Activated T-cell treated with anti-CD3 and anti-CD28 coated beads, Interleukin-2, amount 50 U/mL, for 4 hours (primary cell): ENCODE measurements around the gene GIT2. TPM values are rescaled to one million over a fixed set of nuclear protein-coding genes. Genes with fewer than 3 reads are reported as not detected.
"Not testable (repeated sequence)": the region's sequence is repeated elsewhere in the genome, so short reads cannot be mapped to it uniquely, and the experiment has no call there.

Experiments used
- ATAC-seq, 2 donors: fragments of 200-7000 bp; cut with Tn5 transposase; one replicate each; pipeline ENCODE4 v1.10.0; 2021
- DNase-seq: peaks from one replicate; pipeline ENCODE4 v3.0.0-alpha.2; 2020
- H3K27me3 Mint-ChIP-seq: one replicate; pipeline ENCODE4 v1.8.0; 2021; ENCODE audit warnings: low read depth, mixed read lengths
- H3K36me3 Mint-ChIP-seq: one replicate; pipeline ENCODE4 v1.8.0; 2022; ENCODE audit warnings: mixed read lengths; ENCODE audit not compliant: insufficient read depth
- H3K4me1 Mint-ChIP-seq: one replicate; pipeline ENCODE4 v1.8.0; 2021; ENCODE audit warnings: low read depth, mixed read lengths
- H3K4me3 Mint-ChIP-seq: one replicate; pipeline ENCODE4 v1.8.0; 2021; ENCODE audit warnings: mild to moderate bottlenecking, moderate library complexity, mixed read lengths
- H3K9me3 Mint-ChIP-seq: one replicate; pipeline ENCODE4 v1.8.0; 2021; ENCODE audit warnings: mixed read lengths
- total RNA-seq, 3 donors: library from RNA; stranded (reverse); gene quantifications; one replicate each; pipeline ENCODE4 v1.2.1, GENCODE V29; 2021

Gene GIT2
- total RNA-seq, 3 donors from 2014 or later: 43.0 to 51.8 (median 49.0) TPM

DNA sequence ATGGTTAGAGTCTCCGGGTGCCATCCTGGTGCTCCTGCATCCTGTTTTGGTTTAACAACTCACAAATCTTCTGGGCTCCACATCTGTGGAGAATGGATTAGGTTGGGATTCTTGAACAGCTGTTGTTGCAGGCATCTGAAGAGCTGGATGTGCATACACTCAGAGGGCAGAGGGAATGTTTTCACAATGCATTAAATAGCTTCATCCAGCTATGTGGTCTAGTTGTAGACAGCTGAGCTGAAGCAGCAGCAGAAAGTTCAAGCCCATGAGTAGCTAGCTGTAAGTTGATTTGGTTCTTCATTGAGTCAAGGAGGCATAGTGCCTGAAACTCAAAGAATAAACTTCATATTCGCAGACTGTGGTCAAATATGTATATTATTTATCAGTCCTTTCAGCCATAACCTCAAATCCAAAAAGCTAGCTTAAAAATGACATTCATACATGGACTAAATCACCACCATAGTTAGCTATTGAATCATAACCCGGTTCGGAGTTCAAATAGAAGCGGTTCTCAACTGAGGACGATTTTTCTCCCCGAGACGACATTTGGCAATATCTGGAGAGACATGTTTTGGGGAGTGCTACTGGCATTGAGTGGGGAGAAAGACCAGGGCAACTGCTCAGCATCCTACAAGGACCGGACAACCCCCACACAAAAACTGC is 2.2 kb upstream of the GIT2 start:
- Mint-ChIP-seq H3K27me3 (no peaks in the 10 kb centered on the region), H3K36me3 (peaks cover 3% of the 10 kb centered on the region), H3K4me1 (peaks cover 66% of the 10 kb centered on the region), H3K9me3 (no peaks in the 10 kb centered on the region), H3K4me3 (peak overlapping the region; percentile 91)
- ATAC-seq (no peak), DNase-seq (no peak)

DNA sequence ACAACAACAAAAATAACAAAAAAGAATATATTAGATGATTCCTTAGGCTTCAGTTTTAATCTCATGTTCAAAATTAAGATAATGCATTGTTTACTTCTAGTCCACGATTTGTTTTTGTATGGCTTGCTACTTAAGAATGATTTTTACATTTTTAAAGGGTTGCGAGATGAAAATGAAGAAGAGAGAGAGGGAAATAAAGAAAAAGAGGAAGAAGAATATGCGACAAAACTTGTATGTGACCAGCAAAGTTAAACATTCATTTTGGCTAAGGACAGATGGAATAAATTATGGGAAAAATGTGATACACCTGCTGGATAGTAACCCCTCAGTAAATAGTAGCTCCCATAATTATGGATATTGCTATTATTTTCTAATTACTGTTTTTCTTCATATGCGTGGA is 1.2 kb upstream of the GIT2 start:
- DNase-seq (no peak), ATAC-seq (no peak)
- H3K4me1 Mint-ChIP-seq: peaks cover 66% of the 10 kb centered on the region
- no peaks in the 10 kb centered on the region for H3K27me3 Mint-ChIP-seq
- H3K36me3 Mint-ChIP-seq: peaks cover 2% of the 10 kb centered on the region
- peak overlapping the region; percentile 91 for H3K4me3 Mint-ChIP-seq
- H3K9me3 Mint-ChIP-seq: no peaks in the 10 kb centered on the region

DNA sequence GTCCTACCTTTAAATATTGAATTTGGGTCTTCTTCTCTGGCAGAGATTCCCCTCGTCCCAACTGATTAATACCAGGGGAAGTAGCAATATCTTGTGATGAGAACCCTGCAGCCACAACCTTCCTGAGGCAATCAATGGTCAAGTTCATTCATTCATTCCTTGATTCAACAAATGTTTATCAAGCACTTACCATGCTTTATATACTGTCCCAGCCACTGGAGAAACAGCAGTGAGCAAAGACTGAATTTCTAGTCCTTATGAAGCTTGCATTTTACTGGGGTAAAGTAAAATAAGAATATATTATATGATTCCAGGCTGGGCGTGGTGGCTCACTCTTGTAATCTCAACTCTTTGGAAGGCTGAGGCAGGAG is 300 bp upstream of the GIT2 start:
- H3K9me3 Mint-ChIP-seq: no peaks in the 10 kb centered on the region
- H3K27me3 Mint-ChIP-seq: no peaks in the 10 kb centered on the region
- peak overlapping the region; percentile 96 for H3K4me3 Mint-ChIP-seq
- peaks cover 6% of the 10 kb centered on the region for H3K36me3 Mint-ChIP-seq
- DNase-seq (no peak), ATAC-seq (no peak)
- H3K4me1 Mint-ChIP-seq: peaks cover 65% of the 10 kb centered on the region

DNA sequence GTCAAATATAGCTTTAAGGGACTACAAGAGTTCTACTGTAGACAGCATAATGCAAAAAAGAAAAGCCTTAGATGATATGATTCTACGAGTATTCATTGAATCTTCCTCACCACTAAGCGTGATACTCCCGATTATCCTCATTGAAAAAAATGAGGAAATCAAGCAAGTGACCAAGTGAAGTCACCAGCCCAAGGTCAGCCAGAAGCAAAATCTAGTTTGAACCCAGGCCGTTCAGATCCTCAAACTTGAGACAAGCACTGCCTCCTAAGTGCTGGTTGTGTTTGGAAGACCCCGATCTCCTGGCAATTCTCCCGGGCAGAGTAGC is 845 bp downstream of the GIT2 start:
- H3K4me3 Mint-ChIP-seq: peak overlapping the region; percentile 96
- peaks cover 65% of the 10 kb centered on the region for H3K4me1 Mint-ChIP-seq
- ATAC-seq (no peak), DNase-seq (no peak)
- H3K27me3 Mint-ChIP-seq: no peaks in the 10 kb centered on the region
- no peaks in the 10 kb centered on the region for H3K9me3 Mint-ChIP-seq
- peaks cover 12% of the 10 kb centered on the region for H3K36me3 Mint-ChIP-seq

DNA sequence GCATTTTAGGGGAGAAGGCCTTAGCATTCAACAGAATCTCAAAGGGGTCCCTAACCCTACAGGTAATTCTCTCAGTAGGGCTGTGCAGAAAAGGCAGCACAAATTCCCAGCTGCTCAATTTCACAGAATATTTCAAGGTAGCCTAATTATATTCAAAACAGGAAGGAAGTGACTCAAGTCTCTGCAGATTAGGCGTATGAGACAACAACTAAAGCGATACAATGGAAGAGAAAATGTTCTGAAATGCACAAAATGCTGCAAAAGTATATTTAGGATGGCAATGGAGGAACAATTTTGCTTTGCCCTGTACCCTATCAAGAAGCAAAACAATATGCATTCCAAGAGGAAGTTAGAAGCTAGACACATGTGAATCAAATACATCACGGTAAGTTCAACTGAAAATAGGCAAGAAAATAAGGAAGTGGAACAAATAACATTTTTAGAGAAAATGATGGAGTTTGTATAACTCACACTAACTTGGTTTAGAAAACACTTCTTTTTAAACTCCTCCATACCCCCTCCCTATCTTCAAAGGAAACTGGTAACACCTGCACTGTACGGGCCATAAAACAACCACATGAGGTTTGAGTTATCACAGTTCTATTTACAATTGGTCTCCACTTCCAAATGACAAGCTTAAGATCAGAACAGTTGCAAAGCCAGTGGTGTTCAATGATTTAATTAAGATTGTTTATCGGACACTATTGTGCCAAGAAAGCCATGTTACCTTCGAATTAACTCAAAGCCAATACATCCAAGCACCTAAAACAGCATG is 1.6 kb downstream of the GIT2 start:
- no peaks in the 10 kb centered on the region for H3K27me3 Mint-ChIP-seq
- DNase-seq: no peak
- H3K4me1 Mint-ChIP-seq: peaks cover 65% of the 10 kb centered on the region
- H3K9me3 Mint-ChIP-seq: no peaks in the 10 kb centered on the region
- no peak for ATAC-seq
- H3K4me3 Mint-ChIP-seq: peak overlapping the region; percentile 96
- peaks cover 16% of the 10 kb centered on the region for H3K36me3 Mint-ChIP-seq

DNA sequence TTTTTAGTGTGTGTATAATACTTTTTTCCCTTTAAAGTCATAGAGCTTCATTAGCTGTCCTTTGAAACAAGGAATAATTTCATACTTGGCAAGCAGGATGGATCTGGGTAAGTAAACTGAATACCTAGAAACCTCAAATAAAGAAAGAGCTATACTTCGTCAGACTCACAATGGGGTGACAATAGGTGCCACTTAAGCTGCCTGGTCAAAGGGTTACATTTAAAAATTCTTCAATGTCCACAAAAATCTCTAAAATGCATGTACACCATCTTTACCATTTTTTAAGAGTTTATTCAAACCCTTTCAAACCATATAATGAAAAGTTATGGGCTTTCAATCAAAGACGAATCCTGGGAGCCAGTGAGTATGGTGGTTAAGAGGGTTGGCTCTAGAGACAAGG is 3.1 kb downstream of the GIT2 start:
- Mint-ChIP-seq H3K4me1 (peaks cover 62% of the 10 kb centered on the region), H3K27me3 (no peaks in the 10 kb centered on the region), H3K36me3 (peaks cover 22% of the 10 kb centered on the region), H3K4me3 (peak overlapping the region; percentile 33), H3K9me3 (no peaks in the 10 kb centered on the region)
- ATAC-seq (no peak), DNase-seq (no peak)

DNA sequence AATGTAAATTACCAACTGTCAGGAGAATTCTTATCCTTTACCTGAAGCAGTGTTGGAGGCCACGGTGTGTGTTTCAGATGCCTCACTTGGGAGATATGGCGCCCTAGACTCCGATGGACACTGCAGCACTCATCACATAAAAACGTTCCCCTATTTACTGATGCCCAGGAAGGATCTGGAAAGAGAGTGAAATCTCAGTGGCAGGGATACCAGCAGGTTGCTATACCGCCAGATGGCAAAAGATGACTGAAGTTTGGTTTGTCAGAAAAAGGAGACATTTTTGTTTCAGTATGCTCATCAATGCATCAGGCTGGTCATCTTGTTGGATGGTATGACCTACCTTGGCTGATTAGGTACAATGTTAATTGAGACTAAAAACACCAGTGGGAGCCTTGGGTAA is 4.6 kb downstream of the GIT2 start:
- peaks cover 28% of the 10 kb centered on the region for H3K36me3 Mint-ChIP-seq
- no peaks in the 10 kb centered on the region for H3K9me3 Mint-ChIP-seq
- H3K27me3 Mint-ChIP-seq: no peaks in the 10 kb centered on the region
- DNase-seq: no peak
- no peak for ATAC-seq
- H3K4me3 Mint-ChIP-seq: no peak overlapping the region
- H3K4me1 Mint-ChIP-seq: peaks cover 62% of the 10 kb centered on the region

DNA sequence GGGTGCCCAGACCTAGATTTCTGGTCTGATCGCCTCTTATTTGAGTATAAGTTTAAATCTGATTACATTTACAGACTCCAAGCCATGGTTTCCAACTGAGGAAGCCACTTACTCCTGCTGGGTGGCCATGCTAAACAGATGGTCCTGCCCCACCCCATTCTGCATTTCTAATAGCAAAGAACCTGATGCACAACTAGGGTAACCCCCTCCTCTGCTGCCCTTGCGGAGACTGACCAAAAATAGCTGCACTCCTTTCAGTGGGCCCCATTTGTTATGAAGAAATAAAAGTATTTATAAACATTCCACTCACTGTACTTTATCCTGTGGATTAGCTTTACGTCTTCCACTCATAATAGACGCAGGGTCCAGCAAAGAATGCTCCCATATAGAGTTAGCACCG is 6.8 kb downstream of the GIT2 start:
- Mint-ChIP-seq H3K27me3 (no peaks in the 10 kb centered on the region), H3K36me3 (peaks cover 37% of the 10 kb centered on the region), H3K4me3 (no peak overlapping the region), H3K4me1 (peaks cover 59% of the 10 kb centered on the region), H3K9me3 (no peaks in the 10 kb centered on the region)
- ATAC-seq: no peak
- DNase-seq: no peak

DNA sequence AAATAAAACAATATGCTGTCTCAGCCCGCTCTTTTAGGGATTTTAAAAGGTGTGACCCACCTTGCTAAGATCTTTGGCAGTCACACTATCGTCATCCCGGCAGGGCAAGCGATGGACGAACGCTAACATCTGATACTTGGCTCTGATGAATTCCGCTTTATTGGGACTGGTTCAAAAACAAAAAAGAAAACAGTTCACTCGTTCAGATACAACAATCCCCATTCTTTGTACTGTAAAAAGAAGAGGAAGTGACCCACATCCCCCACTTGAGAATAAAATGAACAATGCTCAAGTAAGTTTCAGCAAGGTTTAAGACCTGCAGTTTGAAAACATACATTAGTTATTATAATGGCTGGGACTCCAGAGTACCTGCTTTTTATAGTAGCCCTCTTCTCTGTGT is 7.3 kb downstream of the GIT2 start:
- DNase-seq: no peak
- H3K27me3 Mint-ChIP-seq: no peaks in the 10 kb centered on the region
- H3K36me3 Mint-ChIP-seq: peaks cover 37% of the 10 kb centered on the region
- H3K4me1 Mint-ChIP-seq: peaks cover 54% of the 10 kb centered on the region
- ATAC-seq: no peak
- H3K4me3 Mint-ChIP-seq: no peak overlapping the region
- no peaks in the 10 kb centered on the region for H3K9me3 Mint-ChIP-seq

DNA sequence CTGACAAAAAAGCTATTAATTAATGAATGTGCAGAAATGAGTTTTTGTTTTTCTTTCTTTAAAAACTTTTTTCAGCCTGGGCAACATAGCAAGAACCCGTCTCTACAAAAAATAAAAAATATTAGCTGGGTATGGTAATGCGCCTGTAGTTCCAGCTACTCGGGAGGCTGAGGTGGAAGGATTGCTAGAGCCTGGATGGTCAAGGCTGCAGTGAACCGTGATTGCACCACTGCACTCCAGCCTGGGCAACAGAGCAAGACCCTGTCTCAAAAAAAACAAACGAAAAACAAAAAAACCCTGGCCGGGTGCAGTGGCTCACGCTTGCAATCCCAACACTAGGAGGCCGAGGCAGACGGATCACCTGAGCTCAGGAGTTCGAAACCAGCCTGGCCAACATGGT is 7.9 kb downstream of the GIT2 start:
- ATAC-seq: no peak
- Mint-ChIP-seq H3K4me3 (no peak overlapping the region), H3K27me3 (no peaks in the 10 kb centered on the region), H3K9me3 (no peaks in the 10 kb centered on the region), H3K36me3 (peaks cover 38% of the 10 kb centered on the region), H3K4me1 (peaks cover 54% of the 10 kb centered on the region)
- DNase-seq: no peak

DNA sequence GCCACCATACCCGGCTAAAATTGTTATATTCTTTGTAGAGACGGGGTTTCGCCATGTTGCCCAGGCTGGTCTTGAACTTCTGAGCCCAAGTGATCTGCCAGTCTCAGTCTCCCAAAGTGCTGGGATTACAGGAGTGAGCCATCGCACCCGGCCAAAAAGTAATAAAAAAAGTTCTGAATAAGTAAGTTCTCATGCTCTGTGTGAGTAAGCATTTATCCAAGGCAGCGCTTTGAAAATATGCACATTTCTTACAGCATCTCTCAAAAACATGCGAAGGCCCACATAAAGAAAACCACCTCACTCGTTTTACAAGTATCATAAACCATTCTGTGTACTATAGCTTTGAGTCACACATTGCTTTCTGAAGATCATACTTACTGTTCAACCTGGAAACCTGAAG is 8.6 kb downstream of the GIT2 start:
- no peak for DNase-seq
- peaks cover 41% of the 10 kb centered on the region for H3K36me3 Mint-ChIP-seq
- H3K4me1 Mint-ChIP-seq: peaks cover 52% of the 10 kb centered on the region
- no peaks in the 10 kb centered on the region for H3K9me3 Mint-ChIP-seq
- no peak overlapping the region for H3K4me3 Mint-ChIP-seq
- H3K27me3 Mint-ChIP-seq: no peaks in the 10 kb centered on the region
- peak; percentile 93 for ATAC-seq

DNA sequence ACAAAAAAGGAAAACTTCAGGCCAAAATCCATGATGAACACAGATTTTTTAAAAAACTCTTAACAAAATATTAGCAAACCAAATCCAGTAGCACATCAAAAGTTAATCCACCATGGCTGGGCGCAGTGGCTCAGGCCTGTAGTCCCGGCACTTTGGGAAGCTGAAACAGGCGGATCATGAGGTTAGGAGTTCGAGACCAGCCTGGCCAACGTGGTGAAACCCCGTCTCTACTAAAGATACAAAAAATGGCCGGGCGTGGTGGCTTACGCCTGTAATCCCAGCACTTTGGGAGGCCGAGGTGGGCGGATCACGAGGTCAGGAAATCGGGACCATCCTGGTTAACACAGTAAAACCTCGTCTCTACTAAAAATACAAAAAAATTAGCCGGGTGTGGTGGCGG is 9.9 kb downstream of the GIT2 start:
- Mint-ChIP-seq H3K4me1 (peaks cover 52% of the 10 kb centered on the region), H3K36me3 (peaks cover 44% of the 10 kb centered on the region)
- ATAC-seq, H3K4me3 Mint-ChIP-seq, H3K27me3 Mint-ChIP-seq, H3K9me3 Mint-ChIP-seq, DNase-seq: not testable (repeated sequence)

DNA sequence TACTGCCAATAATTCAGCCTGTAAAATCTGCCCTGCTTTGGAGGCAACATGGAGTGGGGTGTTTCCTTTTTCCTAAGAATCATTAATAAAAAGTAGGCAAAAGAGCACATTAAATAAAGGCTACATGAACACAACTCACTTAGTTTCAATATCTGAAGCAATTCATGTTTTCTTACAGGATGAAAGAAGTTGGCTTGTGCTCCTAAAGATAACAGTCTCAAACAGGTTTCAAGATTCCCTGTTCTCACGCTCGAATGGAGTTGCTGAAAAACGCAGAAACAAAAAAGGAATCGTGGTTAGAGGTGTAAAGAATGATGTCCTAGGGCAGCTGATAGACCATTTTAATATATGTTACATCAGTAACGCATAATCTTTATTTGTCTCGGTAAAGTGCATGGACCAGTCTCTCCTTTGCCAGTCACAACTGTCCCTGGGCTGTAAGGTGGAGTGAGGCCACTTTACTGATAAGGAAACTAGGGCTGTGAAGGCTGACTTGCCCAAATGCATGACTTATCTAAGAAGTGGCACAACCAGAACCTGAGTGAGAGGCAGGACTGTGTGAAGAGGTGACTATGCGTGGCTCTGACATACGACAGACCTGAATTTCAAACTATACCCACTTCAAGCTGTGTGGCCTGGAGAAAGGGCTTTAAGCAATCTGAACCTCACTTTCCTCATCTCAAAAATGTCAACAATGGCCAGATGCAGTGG is 12.6 kb downstream of the GIT2 start:
- H3K4me1 Mint-ChIP-seq: peaks cover 58% of the 10 kb centered on the region

DNA sequence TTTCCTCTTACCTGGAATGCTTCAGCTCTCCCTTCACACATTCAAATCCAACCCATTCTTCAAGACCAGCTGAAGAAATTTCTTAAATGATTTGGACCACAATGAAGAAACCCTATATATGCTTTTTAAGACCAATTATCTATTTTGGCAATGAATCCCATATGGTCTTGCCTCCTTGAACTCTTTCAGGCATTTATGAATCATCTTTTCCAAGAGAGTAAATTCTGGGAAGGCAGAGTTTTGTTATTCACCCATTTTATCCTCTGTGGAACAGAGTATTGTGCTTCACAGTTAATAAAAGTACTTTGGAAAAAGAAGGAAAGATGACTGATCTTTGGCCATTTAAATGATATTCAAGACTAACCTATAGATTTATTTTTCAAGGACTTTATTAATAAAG is 14.0 kb downstream of the GIT2 start:
- no peaks in the 10 kb centered on the region for H3K27me3 Mint-ChIP-seq
- ATAC-seq: no peak
- H3K9me3 Mint-ChIP-seq: peaks cover 5% of the 10 kb centered on the region
- DNase-seq: no peak
- peaks cover 46% of the 10 kb centered on the region for H3K36me3 Mint-ChIP-seq
- no peak overlapping the region for H3K4me3 Mint-ChIP-seq
- H3K4me1 Mint-ChIP-seq: peaks cover 56% of the 10 kb centered on the region

More for the DNA sequence above, 12.6 kb downstream of the GIT2 start:
- DNase-seq (no peak), ATAC-seq (no peak)
- Mint-ChIP-seq H3K27me3 (no peaks in the 10 kb centered on the region), H3K4me3 (no peak overlapping the region), H3K36me3 (peaks cover 45% of the 10 kb centered on the region), H3K9me3 (peaks cover 1% of the 10 kb centered on the region)

DNA sequence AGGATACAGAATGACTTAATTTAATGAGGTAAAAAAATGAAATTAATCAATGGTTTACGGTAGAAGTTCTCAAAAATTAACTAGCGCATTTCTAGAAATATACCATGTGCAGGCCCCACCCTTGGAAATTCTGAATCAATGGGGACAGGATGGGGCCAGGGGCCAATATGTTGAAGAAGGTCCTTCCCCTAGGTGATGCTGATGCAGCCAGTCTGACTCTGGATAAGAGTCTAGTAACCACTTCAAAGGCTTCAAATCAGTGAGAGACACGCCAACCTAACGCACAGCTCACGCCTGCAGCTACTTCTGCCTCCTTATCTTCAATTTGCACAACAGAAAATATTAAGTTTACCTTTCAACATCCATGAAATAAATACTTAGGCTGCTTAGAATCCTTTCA is 14.9 kb downstream of the GIT2 start:
- H3K4me3 Mint-ChIP-seq: peak overlapping the region; percentile 1
- peaks cover 58% of the 10 kb centered on the region for H3K4me1 Mint-ChIP-seq
- DNase-seq (peak; percentile 20), ATAC-seq (peak; percentile 97)
- peaks cover 5% of the 10 kb centered on the region for H3K9me3 Mint-ChIP-seq
- no peaks in the 10 kb centered on the region for H3K27me3 Mint-ChIP-seq
- peaks cover 48% of the 10 kb centered on the region for H3K36me3 Mint-ChIP-seq
